Measurements from ENCODE around the gene SLC24A3. TPM values are rescaled to one million over a fixed set of nuclear protein-coding genes. Genes with fewer than 3 reads are reported as not detected.

The SLC24A3 gene
- total and polyA plus RNA-seq, 2 experiments from 2014 or later, result 0.81 to 2.5 TPM

DNA sequence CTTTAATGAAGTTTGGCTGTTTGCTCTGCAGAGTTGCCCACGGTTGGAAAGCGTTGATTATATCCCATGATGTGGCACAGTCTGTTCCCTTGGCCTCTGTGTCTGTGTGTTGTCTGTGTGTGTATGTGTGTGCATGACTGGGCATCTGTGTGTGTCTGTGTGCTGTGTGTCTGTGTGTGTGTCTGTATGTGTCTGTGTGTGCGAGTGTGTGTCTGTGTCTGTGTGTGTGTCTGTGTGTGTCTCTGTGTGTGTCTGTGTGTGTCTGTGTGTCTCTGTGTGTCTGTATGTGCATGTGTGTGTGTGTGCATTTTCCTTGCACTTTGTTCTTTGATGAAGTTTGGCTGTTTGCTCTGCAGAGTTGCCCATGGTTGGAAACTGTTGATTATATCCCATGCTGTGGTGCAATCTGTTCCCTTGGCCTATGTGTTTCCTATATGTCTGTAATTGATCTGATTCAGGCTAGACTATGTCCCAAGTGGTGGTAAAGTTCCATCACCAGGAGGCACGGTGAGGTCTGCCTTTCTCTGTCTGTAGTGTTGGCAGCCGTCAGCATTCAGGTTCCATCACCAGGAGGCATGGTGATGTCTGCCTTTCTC is 467.6 kb downstream of the SLC24A3 start (continued):
- TF ChIP-seq, protein P1, sequence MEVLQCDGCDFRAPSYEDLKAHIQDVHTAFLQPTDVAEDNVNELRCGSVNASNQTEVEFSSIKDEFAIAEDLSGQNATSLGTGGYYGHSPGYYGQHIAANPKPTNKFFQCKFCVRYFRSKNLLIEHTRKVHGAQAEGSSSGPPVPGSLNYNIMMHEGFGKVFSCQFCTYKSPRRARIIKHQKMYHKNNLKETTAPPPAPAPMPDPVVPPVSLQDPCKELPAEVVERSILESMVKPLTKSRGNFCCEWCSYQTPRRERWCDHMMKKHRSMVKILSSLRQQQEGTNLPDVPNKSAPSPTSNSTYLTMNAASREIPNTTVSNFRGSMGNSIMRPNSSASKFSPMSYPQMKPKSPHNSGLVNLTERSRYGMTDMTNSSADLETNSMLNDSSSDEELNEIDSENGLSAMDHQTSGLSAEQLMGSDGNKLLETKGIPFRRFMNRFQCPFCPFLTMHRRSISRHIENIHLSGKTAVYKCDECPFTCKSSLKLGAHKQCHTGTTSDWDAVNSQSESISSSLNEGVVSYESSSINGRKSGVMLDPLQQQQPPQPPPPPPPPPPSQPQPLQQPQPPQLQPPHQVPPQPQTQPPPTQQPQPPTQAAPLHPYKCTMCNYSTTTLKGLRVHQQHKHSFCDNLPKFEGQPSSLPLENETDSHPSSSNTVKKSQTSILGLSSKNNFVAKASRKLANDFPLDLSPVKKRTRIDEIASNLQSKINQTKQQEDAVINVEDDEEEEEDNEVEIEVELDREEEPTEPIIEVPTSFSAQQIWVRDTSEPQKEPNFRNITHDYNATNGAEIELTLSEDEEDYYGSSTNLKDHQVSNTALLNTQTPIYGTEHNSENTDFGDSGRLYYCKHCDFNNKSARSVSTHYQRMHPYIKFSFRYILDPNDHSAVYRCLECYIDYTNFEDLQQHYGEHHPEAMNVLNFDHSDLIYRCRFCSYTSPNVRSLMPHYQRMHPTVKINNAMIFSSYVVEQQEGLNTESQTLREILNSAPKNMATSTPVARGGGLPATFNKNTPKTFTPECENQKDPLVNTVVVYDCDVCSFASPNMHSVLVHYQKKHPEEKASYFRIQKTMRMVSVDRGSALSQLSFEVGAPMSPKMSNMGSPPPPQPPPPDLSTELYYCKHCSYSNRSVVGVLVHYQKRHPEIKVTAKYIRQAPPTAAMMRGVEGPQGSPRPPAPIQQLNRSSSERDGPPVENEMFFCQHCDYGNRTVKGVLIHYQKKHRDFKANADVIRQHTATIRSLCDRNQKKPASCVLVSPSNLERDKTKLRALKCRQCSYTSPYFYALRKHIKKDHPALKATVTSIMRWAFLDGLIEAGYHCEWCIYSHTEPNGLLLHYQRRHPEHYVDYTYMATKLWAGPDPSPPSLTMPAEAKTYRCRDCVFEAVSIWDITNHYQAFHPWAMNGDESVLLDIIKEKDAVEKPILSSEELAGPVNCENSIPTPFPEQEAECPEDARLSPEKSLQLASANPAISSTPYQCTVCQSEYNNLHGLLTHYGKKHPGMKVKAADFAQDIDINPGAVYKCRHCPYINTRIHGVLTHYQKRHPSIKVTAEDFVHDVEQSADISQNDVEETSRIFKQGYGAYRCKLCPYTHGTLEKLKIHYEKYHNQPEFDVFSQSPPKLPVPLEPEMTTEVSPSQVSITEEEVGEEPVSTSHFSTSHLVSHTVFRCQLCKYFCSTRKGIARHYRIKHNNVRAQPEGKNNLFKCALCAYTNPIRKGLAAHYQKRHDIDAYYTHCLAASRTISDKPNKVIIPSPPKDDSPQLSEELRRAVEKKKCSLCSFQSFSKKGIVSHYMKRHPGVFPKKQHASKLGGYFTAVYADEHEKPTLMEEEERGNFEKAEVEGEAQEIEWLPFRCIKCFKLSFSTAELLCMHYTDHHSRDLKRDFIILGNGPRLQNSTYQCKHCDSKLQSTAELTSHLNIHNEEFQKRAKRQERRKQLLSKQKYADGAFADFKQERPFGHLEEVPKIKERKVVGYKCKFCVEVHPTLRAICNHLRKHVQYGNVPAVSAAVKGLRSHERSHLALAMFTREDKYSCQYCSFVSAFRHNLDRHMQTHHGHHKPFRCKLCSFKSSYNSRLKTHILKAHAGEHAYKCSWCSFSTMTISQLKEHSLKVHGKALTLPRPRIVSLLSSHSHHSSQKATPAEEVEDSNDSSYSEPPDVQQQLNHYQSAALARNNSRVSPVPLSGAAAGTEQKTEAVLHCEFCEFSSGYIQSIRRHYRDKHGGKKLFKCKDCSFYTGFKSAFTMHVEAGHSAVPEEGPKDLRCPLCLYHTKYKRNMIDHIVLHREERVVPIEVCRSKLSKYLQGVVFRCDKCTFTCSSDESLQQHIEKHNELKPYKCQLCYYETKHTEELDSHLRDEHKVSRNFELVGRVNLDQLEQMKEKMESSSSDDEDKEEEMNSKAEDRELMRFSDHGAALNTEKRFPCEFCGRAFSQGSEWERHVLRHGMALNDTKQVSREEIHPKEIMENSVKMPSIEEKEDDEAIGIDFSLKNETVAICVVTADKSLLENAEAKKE (CRISPR knock-in tag; IDR thresholded peaks at IDR 0.05), result no peak
- TF ChIP-seq, protein P2, sequence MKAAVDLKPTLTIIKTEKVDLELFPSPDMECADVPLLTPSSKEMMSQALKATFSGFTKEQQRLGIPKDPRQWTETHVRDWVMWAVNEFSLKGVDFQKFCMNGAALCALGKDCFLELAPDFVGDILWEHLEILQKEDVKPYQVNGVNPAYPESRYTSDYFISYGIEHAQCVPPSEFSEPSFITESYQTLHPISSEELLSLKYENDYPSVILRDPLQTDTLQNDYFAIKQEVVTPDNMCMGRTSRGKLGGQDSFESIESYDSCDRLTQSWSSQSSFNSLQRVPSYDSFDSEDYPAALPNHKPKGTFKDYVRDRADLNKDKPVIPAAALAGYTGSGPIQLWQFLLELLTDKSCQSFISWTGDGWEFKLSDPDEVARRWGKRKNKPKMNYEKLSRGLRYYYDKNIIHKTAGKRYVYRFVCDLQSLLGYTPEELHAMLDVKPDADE (IDR thresholded peaks at IDR 0.05), result no peak
- TF ChIP-seq STAT1 (IDR thresholded peaks at IDR 0.05; ENCODE audit: unreplicated experiment) (no peak), EZH2phosphoT487 (IDR thresholded peaks at IDR 0.05; ENCODE audit: unreplicated experiment) (no peak)

- Histone ChIP-seq H3K36me3 (ENCODE audit: insufficient read depth) (no peaks in the 10 kb centered on the region; the same call in 1 of the 2 replicates), H3K4me1 (ENCODE audit: insufficient read depth) (no peaks in the 10 kb centered on the region), H3K27ac (ENCODE audit: low read depth) (no peak overlapping the region), H3K4me2 (no peak overlapping the region), H3K4me3 (no peak overlapping the region), H2AFZ (no peak overlapping the region), H3K9me2 (ENCODE audit: insufficient read depth) (0 out of 2 replicates have a peak, but pooled peaks cover 4% of the 10 kb centered on the region), H3F3A (replicated peaks; ENCODE audit: low read depth) (no peaks in the 10 kb centered on the region), H3K27me3 (ENCODE audit: insufficient read depth) (no peaks in the 10 kb centered on the region), H3K79me2 (replicated peaks; ENCODE audit: insufficient read depth) (no peaks in the 10 kb centered on the region), H4K20me1 (replicated peaks; ENCODE audit: insufficient read depth) (no peaks in the 10 kb centered on the region)
- H3K4me3 Mint-ChIP-seq, result no peak overlapping the region
- H3K4me1 Mint-ChIP-seq, result no peaks in the 10 kb centered on the region
- H3K27me3 Mint-ChIP-seq (ENCODE audit: insufficient read depth, low read depth, poor library complexity), result peaks cover 12% of the 10 kb centered on the region
- no peak for DNase-seq (ENCODE audit: low spot score)
- ATAC-seq, result no peak
- no peak overlapping the region for H3K27ac Mint-ChIP-seq
- H3K9me3 Mint-ChIP-seq, result peaks cover 45% of the 10 kb centered on the region
- TF ChIP-seq STAT1 (IDR thresholded peaks at IDR 0.05; ENCODE audit: unreplicated experiment) (no peak), POLR2AphosphoS5 (IDR thresholded peaks at IDR 0.05; ENCODE audit: low read depth) (no peak), EZH2 (IDR thresholded peaks at IDR 0.05; ENCODE audit: low read depth, unreplicated experiment) (no peak), EZH2phosphoT487 (IDR thresholded peaks at IDR 0.05; ENCODE audit: unreplicated experiment) (no peak)
- H3K36me3 Mint-ChIP-seq (ENCODE audit: low read depth), result peaks cover 45% of the 10 kb centered on the region
Observed at GRCh38 chr20:19682249-19682648, 469.8 kb downstream of the SLC24A3 start.
